AG04450 (cell line): Measurements from ENCODE around the gene SPOP. TPM values are rescaled to one million over a fixed set of nuclear protein-coding genes. Genes with fewer than 3 reads are reported as not detected.

ENCODE experiments used
- CTCF ChIA-PET: fragments of 300-600, 350-600 bp; formaldehyde crosslinking; extraction: SDS; loops from one replicate; lab custom pipeline; 2022; ENCODE audit warnings: antibody characterized with exemption, inconsistent platforms; lab: Charles Lee
- POLR2A ChIA-PET: fragments of 350-600 bp; formaldehyde crosslinking; extraction: SDS; loops from one replicate; lab custom pipeline; 2021; ENCODE audit warnings: antibody characterized with exemption, inconsistent platforms; lab: Yijun Ruan, JAX
- DNase-seq: peaks from one replicate; pipeline ENCODE4 v3.0.0-alpha.2; 2011; ENCODE audit warnings: low read depth, low spot score
- H3K27ac ChIP-seq: one replicate; pipeline ENCODE4 v1.5.1; 2012; ENCODE audit warnings: low read depth, low read length, control low read depth
- H3K27me3 ChIP-seq: one replicate; pipeline ENCODE4 v1.6.0; 2012; ENCODE audit warnings: low read length; ENCODE audit not compliant: control insufficient read depth, insufficient read depth
- H3K4me3 ChIP-seq: 2 replicates; pipeline ENCODE4 v1.5.1; 2011; ENCODE audit warnings: mild to moderate bottlenecking, low read depth, low read length, control low read depth
- H3K9me3 ChIP-seq: 2 replicates; pipeline ENCODE4 v1.5.1; 2012; ENCODE audit warnings: low read length; ENCODE audit not compliant: control insufficient read depth, insufficient read depth
- CTCF ChIP-seq: IDR thresholded peaks from 2 replicates; pipeline ENCODE4 v1.5.1; 2011; ENCODE audit warnings: low read depth, low read length, control low read depth, inconsistent platforms
- polyA plus RNA-seq: library from polyadenylated mRNA; depleted of rRNA; stranded (reverse); fragments of >200 nt; gene quantifications from 2 replicates; pipeline ENCODE4 v1.2.3, GENCODE V29; 2011

The SPOP gene
- polyA plus RNA-seq, 1 experiment, result 51.6 TPM

- no peak for TF ChIP-seq CTCF
- no peak for DNase-seq
- Histone ChIP-seq H3K4me3 (no peak overlapping the region), H3K9me3 (no peaks in the 10 kb centered on the region), H3K27ac (no peak overlapping the region), H3K27me3 (no peaks in the 10 kb centered on the region)
- CTCF ChIA-PET, result interaction anchor here (0.6 to 1.6 kb wide), 3 partner anchors 62 to 764 kb away, joined by 3 read pairs; partner anchors contain the start of genes LRRC59 and SLC35B1
- POLR2A ChIA-PET, result interaction anchor here (0.6 kb wide), 1 partner anchor 44 kb away, joined by 4 read pairs; no protein-coding TSS in a partner anchor
Measured at GRCh38 chr17:49633250-49633649, 44.6 kb downstream of the SPOP start.

GRCh38 chr17:49632201-49632600 is 45.7 kb downstream of the SPOP start:
- no peak overlapping the region for H3K27ac ChIP-seq
- no peak overlapping the region for H3K4me3 ChIP-seq
- no peaks in the 10 kb centered on the region for H3K27me3 ChIP-seq
- ChIA-PET POLR2A (interaction anchor here (0.9 kb wide), 1 partner anchor 14 kb away, joined by 6 read pairs; no protein-coding TSS in a partner anchor), CTCF (interaction anchor here (1.5 kb wide), 1 partner anchor 76 kb away, joined by 3 read pairs; the partner anchor contains the start of gene SLC35B1)
- TF ChIP-seq CTCF, result no peak
- H3K9me3 ChIP-seq, result no peaks in the 10 kb centered on the region
- no peak for DNase-seq

GRCh38 chr17:49631496-49631895 is 46.4 kb downstream of the SPOP start:
- DNase-seq, result no peak
- ChIA-PET POLR2A (interaction anchor here (0.9 kb wide), 1 partner anchor 15 kb away, joined by 6 read pairs; no protein-coding TSS in a partner anchor), CTCF (interaction anchor here (0.6 kb wide), 1 partner anchor 64 kb away, joined by 3 read pairs; no protein-coding TSS in a partner anchor)
- no peak for TF ChIP-seq CTCF
- no peak overlapping the region for H3K4me3 ChIP-seq
- H3K27me3 ChIP-seq, result no peaks in the 10 kb centered on the region
- H3K9me3 ChIP-seq, result no peaks in the 10 kb centered on the region
- no peak overlapping the region for H3K27ac ChIP-seq

- Histone ChIP-seq H3K4me3 (no peak overlapping the region), H3K27me3 (no peaks in the 10 kb centered on the region), H3K9me3 (no peaks in the 10 kb centered on the region), H3K27ac (no peak overlapping the region)
- no peak for DNase-seq
- no peak for TF ChIP-seq CTCF
- ChIA-PET POLR2A (no interaction called here), CTCF (no interaction called here)
Measured at GRCh38 chr17:49630113-49630900, 47.6 kb downstream of the SPOP start.

GRCh38 chr17:49629447-49629846 is 48.5 kb downstream of the SPOP start:
- DNase-seq, result no peak
- H3K9me3 ChIP-seq, result no peaks in the 10 kb centered on the region
- TF ChIP-seq CTCF, result no peak
- ChIA-PET CTCF (no interaction called here), POLR2A (no interaction called here)
- no peak overlapping the region for H3K4me3 ChIP-seq
- H3K27me3 ChIP-seq, result no peaks in the 10 kb centered on the region
- H3K27ac ChIP-seq, result no peak overlapping the region
